Stimulated activated naive CD8-positive, alpha-beta T cell treated with anti-CD3 and anti-CD28 coated beads, Interleukin-15, amount 100 ng/mL, for 72 hours (primary cell): ENCODE measurements around the gene HDAC1.

Experiments used
- ATAC-seq: fragments of 150-1000 bp; cut with Tn5 transposase; 2 replicates; pipeline ENCODE4 v1.10.0; 2021; ENCODE audit warnings: mild to moderate bottlenecking, moderate library complexity
- DNase-seq, 2 donors: peaks; one replicate each; pipeline ENCODE4 v3.0.0; 2021 to 2022
- H3K27ac Mint-ChIP-seq, 2 donors: one replicate each; pipeline ENCODE4 v1.8.0; 2022; ENCODE audit warnings: mild to moderate bottlenecking in 2 of 2, mixed read lengths in 2 of 2, moderate library complexity in 2 of 2
- H3K27me3 Mint-ChIP-seq: one replicate; pipeline ENCODE4 v1.8.0; 2022; ENCODE audit warnings: mixed read lengths
- H3K4me1 Mint-ChIP-seq: one replicate; pipeline ENCODE4 v1.8.0; 2022; ENCODE audit warnings: mild to moderate bottlenecking, mixed read lengths
- H3K4me3 Mint-ChIP-seq, 2 donors: one replicate each; pipeline ENCODE4 v1.8.0; 2022; ENCODE audit warnings: mild to moderate bottlenecking in 2 of 2, mixed read lengths in 2 of 2, moderate library complexity in 1 of 2
- H3K9me3 Mint-ChIP-seq, 2 donors: one replicate each; pipeline ENCODE4 v1.8.0; 2022; ENCODE audit warnings: mixed read lengths in 2 of 2

The HDAC1 gene

GRCh38 chr1:32333251-32333963, 41.5 kb downstream of the HDAC1 start:
- Mint-ChIP-seq H3K27me3 (no peaks in the 10 kb centered on the region), H3K27ac (no peak overlapping the region), H3K9me3 (no peaks in the 10 kb centered on the region), H3K4me3 (no peak overlapping the region), H3K4me1 (peaks cover 55% of the 10 kb centered on the region)
- ATAC-seq: no peak
- no peak for DNase-seq

- DNase-seq (no peak), ATAC-seq (no peak)
- H3K27me3 Mint-ChIP-seq: no peaks in the 10 kb centered on the region
- H3K27ac Mint-ChIP-seq: peak overlapping the region in 1 of 2 donors; percentile 87
- peaks cover 63% of the 10 kb centered on the region for H3K4me1 Mint-ChIP-seq
- peak overlapping the region; percentile 86 to 87 for H3K4me3 Mint-ChIP-seq
- no peaks in the 10 kb centered on the region for H3K9me3 Mint-ChIP-seq
Observed at GRCh38 chr1:32334274-32334861, 42.5 kb downstream of the HDAC1 start.

GRCh38 chr1:32334864-32335534, 43.1 kb downstream of the HDAC1 start:
- H3K27ac Mint-ChIP-seq: peak overlapping the region; percentile 27 to 87

GRCh38 chr1:32335535-32335789, 43.6 kb downstream of the HDAC1 start:
- peaks cover 68% of the 10 kb centered on the region for H3K4me1 Mint-ChIP-seq
- DNase-seq (no peak), ATAC-seq (peak; percentile 27)
- H3K9me3 Mint-ChIP-seq: no peaks in the 10 kb centered on the region
- no peak overlapping the region for H3K27ac Mint-ChIP-seq
- no peaks in the 10 kb centered on the region for H3K27me3 Mint-ChIP-seq
- H3K4me3 Mint-ChIP-seq: peak overlapping the region; percentile 86 to 87

More at GRCh38 chr1:32334864-32335534, 43.1 kb downstream of the HDAC1 start:
- no peaks in the 10 kb centered on the region for H3K9me3 Mint-ChIP-seq
- H3K4me3 Mint-ChIP-seq: peak overlapping the region; percentile 86 to 87
- H3K4me1 Mint-ChIP-seq: peaks cover 64% of the 10 kb centered on the region
- H3K27me3 Mint-ChIP-seq: no peaks in the 10 kb centered on the region
- peak; percentile 52 to 58 for DNase-seq
- ATAC-seq: peak; percentile 46

- H3K27ac Mint-ChIP-seq: peak within 1 kb of the TSS; percentile 27 to 87
- ATAC-seq (peak; percentile 49), DNase-seq (peak; percentile 78 to 89)
- no peaks in the 10 kb centered on the region for H3K27me3 Mint-ChIP-seq
- H3K9me3 Mint-ChIP-seq: no peaks in the 10 kb centered on the region
- H3K4me1 Mint-ChIP-seq: peaks cover 69% of the 10 kb centered on the region
- H3K4me3 Mint-ChIP-seq: peak within 1 kb of the TSS; percentile 86 to 87
Observed at GRCh38 chr1:32335790-32336590, 44.1 kb downstream of the HDAC1 start, which contains the start of gene MARCKSL1. MARCKSL1 (minus strand) TSS chr1:32336233; CDS start chr1:32336033, 200 bp downstream.

GRCh38 chr1:32336591-32336932, 44.7 kb downstream of the HDAC1 start:
- H3K27ac Mint-ChIP-seq: no peak overlapping the region
- DNase-seq (no peak), ATAC-seq (no peak)
- peak overlapping the region; percentile 49 to 59 for H3K4me3 Mint-ChIP-seq
- no peaks in the 10 kb centered on the region for H3K27me3 Mint-ChIP-seq
- peaks cover 69% of the 10 kb centered on the region for H3K4me1 Mint-ChIP-seq
- no peaks in the 10 kb centered on the region for H3K9me3 Mint-ChIP-seq

GRCh38 chr1:32336963-32337675, 45.2 kb downstream of the HDAC1 start:
- H3K27me3 Mint-ChIP-seq: no peaks in the 10 kb centered on the region
- peaks cover 70% of the 10 kb centered on the region for H3K4me1 Mint-ChIP-seq
- DNase-seq (peak; percentile 51 to 74), ATAC-seq (peak; percentile 78)
- H3K9me3 Mint-ChIP-seq: no peaks in the 10 kb centered on the region
- peak overlapping the region; percentile 49 to 59 for H3K4me3 Mint-ChIP-seq
- no peak overlapping the region for H3K27ac Mint-ChIP-seq

DNA sequence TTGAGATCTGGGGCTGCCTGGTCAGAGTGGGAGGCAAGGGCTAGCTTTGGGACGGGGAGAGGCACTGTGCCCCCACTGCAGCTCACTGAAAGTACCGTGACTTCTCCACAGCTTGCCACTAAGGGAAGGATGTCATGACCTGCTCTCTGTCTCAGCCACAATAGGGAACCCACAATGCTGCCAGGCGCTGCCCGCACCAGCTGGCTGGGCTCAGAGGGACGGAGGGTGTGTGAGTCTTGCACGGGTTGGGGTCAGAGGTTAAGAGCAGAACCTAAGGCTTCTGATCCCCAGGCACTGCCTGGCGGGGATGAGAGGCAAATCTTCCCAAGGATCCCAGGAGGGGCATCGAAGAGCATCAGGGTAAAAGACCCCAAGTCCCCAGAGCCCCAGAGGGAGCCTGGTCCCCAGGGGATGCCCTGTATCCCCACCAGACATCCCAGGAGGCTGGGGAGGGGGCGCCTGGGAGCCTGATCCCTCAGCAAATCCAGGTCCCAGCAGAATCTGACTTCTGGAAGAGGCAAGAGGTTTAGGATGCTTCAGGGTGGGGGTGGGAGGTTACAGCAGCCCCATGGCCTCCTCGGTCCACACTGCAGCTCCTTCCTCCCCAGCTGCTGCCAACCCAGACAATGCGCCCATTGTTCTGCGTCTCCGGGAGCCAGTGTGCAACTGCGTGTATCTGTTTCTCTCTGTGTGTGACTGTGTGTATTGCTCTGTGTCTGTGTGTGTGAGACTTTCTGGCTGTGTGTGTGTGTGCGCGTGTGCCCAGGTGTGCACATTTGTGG, 46.2 kb downstream of the HDAC1 start:
- H3K27me3 Mint-ChIP-seq: no peaks in the 10 kb centered on the region
- DNase-seq (peak; percentile 37 to 59), ATAC-seq (peak; percentile 56)
- H3K27ac Mint-ChIP-seq: no peak overlapping the region
- no peaks in the 10 kb centered on the region for H3K9me3 Mint-ChIP-seq
- H3K4me3 Mint-ChIP-seq: peak overlapping the region; percentile 8 to 49
- H3K4me1 Mint-ChIP-seq: peaks cover 71% of the 10 kb centered on the region

GRCh38 chr1:32338637-32339145, 46.8 kb downstream of the HDAC1 start:
- H3K27ac Mint-ChIP-seq: peak overlapping the region in 1 of 2 donors; percentile 79
- H3K27me3 Mint-ChIP-seq: no peaks in the 10 kb centered on the region
- DNase-seq (no peak), ATAC-seq (no peak)
- peaks cover 65% of the 10 kb centered on the region for H3K4me1 Mint-ChIP-seq
- no peaks in the 10 kb centered on the region for H3K9me3 Mint-ChIP-seq
- H3K4me3 Mint-ChIP-seq: no peak overlapping the region

DNA sequence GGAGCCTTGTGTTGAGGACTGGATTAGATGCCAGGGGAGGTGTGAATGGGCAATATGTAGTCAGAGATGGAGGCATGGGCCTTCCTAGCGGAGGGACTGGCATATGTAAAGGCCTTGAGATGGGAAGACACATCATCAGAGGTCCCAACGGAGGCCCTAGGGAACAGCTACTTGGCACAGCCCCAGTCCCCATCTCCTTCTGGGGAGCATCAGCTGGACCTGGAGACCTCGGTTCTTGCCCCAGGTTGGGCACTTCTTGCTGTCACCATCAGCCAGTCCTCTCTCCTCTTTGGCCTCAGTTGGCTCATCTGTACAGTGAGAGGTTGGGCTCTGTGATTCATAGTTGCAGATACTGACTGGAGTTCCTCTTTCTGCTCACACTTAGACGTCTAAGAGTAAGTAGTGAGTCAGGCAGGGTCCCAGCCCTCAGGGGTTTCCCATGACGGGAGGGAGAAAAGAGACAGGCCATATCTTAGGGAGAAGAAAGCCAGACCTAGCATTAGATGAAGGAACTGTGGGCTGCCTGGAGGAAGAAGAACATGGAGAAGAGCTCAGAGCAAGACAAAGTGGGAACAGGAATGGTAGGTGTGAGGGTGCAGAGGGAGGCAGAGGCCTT, 47.6 kb downstream of the HDAC1 start:
- Mint-ChIP-seq H3K4me1 (peaks cover 58% of the 10 kb centered on the region), H3K4me3 (no peak overlapping the region)
- DNase-seq: peak in 1 of 2 donors; percentile 45

GRCh38 chr1:32341186-32341757, 49.4 kb downstream of the HDAC1 start:
- no peak overlapping the region for H3K4me3 Mint-ChIP-seq
- no peaks in the 10 kb centered on the region for H3K9me3 Mint-ChIP-seq
- ATAC-seq (no peak), DNase-seq (no peak)
- H3K4me1 Mint-ChIP-seq: peaks cover 66% of the 10 kb centered on the region
- H3K27me3 Mint-ChIP-seq: no peaks in the 10 kb centered on the region
- no peak overlapping the region for H3K27ac Mint-ChIP-seq

More for the DNA sequence above, 47.6 kb downstream of the HDAC1 start:
- no peaks in the 10 kb centered on the region for H3K9me3 Mint-ChIP-seq
- peak overlapping the region; percentile 8 to 13 for H3K27ac Mint-ChIP-seq
- H3K27me3 Mint-ChIP-seq: no peaks in the 10 kb centered on the region
- peak; percentile 74 for ATAC-seq

DNA sequence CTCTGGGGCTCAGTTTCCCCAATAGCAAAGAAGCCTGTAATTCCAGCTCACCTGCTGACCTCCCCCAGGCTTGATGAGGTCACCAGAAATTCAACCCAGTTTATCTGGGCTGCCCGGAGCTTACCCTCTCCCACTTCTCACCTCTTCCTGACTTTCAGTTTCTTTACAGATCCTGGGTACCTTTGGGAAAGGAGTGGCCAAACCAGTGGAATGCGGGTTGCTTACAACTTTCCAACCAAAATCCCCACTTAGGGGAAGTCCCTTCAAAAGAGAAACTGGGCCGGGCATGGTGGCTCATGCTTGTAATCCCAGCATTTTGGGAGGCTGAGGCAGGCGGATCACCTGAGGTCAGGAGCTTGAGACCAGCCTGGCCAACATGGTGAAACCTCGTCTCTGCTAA, 50.1 kb downstream of the HDAC1 start:
- Mint-ChIP-seq H3K4me1 (peaks cover 67% of the 10 kb centered on the region), H3K27me3 (no peaks in the 10 kb centered on the region), H3K27ac (no peak overlapping the region), H3K9me3 (no peaks in the 10 kb centered on the region), H3K4me3 (no peak overlapping the region)
- DNase-seq: no peak
- ATAC-seq: no peak

DNA sequence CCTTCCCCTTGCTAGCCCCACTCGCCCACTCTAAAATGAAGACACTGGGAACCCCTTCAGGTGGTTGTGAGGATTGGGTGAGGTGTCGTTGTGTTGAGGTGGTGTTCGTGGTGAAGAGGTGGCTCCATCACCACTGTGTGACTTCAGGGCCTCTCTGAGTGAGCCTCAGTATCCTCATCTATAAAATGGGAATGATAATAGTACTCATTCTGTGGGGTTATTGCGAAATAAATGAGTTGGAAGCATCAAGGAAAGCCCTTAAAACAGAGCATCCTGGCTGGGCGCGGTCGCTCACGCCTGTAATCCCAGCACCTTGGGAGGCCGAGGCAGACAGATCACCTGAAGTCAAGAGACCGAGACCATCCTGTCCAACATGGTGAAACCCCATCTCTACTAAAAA, 50.8 kb downstream of the HDAC1 start:
- no peaks in the 10 kb centered on the region for H3K9me3 Mint-ChIP-seq
- H3K27me3 Mint-ChIP-seq: no peaks in the 10 kb centered on the region
- ATAC-seq (no peak), DNase-seq (no peak)
- H3K4me3 Mint-ChIP-seq: no peak overlapping the region
- peaks cover 63% of the 10 kb centered on the region for H3K4me1 Mint-ChIP-seq
- H3K27ac Mint-ChIP-seq: no peak overlapping the region
